Spleen (tissue), 7 donors: Measurements from ENCODE around the gene SMIM15.

Experiments used
- POLR2A ChIP-seq, 3 donors: fragments of 450-650 bp; IDR thresholded peaks; one replicate each; pipeline ENCODE4 v1.5.1; 2017; ENCODE audit warnings: antibody characterized with exemption in 3 of 3, mild to moderate bottlenecking in 1 of 3
- POLR2AphosphoS5 ChIP-seq, 3 donors: sonication (generic); formaldehyde crosslinking; IDR thresholded peaks; one replicate each; pipeline ENCODE4 v1.5.1; 2017; ENCODE audit warnings: antibody characterized with exemption in 3 of 3
- TF ChIP-seq, protein P1 (sequence below), 11 experiments: fragments of 200-600 bp in 7 of 11; fragments of 450-650 bp in 4 of 11; sonication (generic) in 4 of 11; IDR thresholded peaks in 8 of 11; conservative IDR thresholded peaks in 3 of 11; 1 replicate in 7 of 11; 2 replicates in 4 of 11; pipeline versions ENCODE4 v1.4.0 to v1.8.0; 2016 to 2021; ENCODE audit warnings: antibody characterized with exemption in 11 of 11, inconsistent platforms in 4 of 11, mild to moderate bottlenecking in 1 of 11
- donor health status: DM: no; HTN: no; CAD: no; lungs with moderate emphysema.
- donor health status: DM: no; HTN: no; CAD: no.
- donor health status: DM: no; HTN: no; CAD: no.

DNA sequence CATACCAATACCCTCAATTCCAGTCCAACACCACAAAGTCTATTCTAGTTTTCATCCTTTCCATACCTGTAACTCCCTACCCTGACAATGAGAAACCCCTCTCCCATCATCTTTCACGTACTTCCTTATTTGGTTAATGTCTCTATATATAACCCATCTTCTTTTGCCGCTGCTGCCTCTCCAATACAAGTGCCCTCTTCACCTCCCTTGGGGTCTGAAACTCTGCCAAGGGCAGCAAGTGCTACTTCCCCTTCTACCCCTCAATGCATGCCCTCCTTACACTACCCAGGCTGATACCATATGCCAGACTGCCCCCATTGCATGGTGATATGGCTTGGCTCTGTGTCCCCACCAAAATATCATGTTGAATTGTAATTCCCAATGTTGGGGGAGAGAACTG is 24.4 kb upstream of the SMIM15 start:
- TF ChIP-seq, protein P1, sequence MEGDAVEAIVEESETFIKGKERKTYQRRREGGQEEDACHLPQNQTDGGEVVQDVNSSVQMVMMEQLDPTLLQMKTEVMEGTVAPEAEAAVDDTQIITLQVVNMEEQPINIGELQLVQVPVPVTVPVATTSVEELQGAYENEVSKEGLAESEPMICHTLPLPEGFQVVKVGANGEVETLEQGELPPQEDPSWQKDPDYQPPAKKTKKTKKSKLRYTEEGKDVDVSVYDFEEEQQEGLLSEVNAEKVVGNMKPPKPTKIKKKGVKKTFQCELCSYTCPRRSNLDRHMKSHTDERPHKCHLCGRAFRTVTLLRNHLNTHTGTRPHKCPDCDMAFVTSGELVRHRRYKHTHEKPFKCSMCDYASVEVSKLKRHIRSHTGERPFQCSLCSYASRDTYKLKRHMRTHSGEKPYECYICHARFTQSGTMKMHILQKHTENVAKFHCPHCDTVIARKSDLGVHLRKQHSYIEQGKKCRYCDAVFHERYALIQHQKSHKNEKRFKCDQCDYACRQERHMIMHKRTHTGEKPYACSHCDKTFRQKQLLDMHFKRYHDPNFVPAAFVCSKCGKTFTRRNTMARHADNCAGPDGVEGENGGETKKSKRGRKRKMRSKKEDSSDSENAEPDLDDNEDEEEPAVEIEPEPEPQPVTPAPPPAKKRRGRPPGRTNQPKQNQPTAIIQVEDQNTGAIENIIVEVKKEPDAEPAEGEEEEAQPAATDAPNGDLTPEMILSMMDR (IDR thresholded peaks at IDR 0.05 in 8 of 11, conservative IDR thresholded peaks at IDR 0.05 in 3 of 11) = no peak
- TF ChIP-seq POLR2A (IDR thresholded peaks at IDR 0.05) (no peak), POLR2AphosphoS5 (IDR thresholded peaks at IDR 0.05) (no peak)
